Non-pigmented ciliary epithelial cell (primary cell): ENCODE results near the gene RRAD.

Experiments
- DNase-seq: peaks from one replicate; pipeline ENCODE4 v3.0.0-alpha.2; 2010; ENCODE audit warnings: low read depth

The RRAD gene

GRCh38 chr16:66917741-66918140, 7.6 kb downstream of the RRAD start:
- no peak for DNase-seq

GRCh38 chr16:66916518-66916917, 8.8 kb downstream of the RRAD start:
- no peak for DNase-seq

GRCh38 chr16:66915041-66915440, 10.3 kb downstream of the RRAD start:
- no peak for DNase-seq

- no peak for DNase-seq
Observed at GRCh38 chr16:66914541-66914940, 10.8 kb downstream of the RRAD start.

- no peak for DNase-seq
Observed at GRCh38 chr16:66913711-66914110, 11.6 kb downstream of the RRAD start.

GRCh38 chr16:66913081-66913480, 12.3 kb downstream of the RRAD start:
- no peak for DNase-seq

GRCh38 chr16:66911801-66912200, 13.5 kb downstream of the RRAD start:
- no peak for DNase-seq

- DNase-seq = no peak
Observed at GRCh38 chr16:66911112-66911511, 14.2 kb downstream of the RRAD start.

GRCh38 chr16:66910175-66910940, 15.0 kb downstream of the RRAD start:
- DNase-seq = no peak

GRCh38 chr16:66908762-66909559, 16.4 kb downstream of the RRAD start:
- DNase-seq = no peak

GRCh38 chr16:66908116-66908515, 17.2 kb downstream of the RRAD start:
- no peak for DNase-seq

GRCh38 chr16:66906916-66907836, 18.2 kb downstream of the RRAD start:
- DNase-seq = no peak

GRCh38 chr16:66905633-66906539, 19.4 kb downstream of the RRAD start:
- DNase-seq = no peak

- DNase-seq = no peak
Observed at GRCh38 chr16:66904846-66905632, 20.3 kb downstream of the RRAD start.

- DNase-seq = no peak
Observed at GRCh38 chr16:66904428-66904845, 20.9 kb downstream of the RRAD start.

GRCh38 chr16:66903544-66904427, 21.5 kb downstream of the RRAD start:
- DNase-seq = no peak

GRCh38 chr16:66902648-66903543, 22.4 kb downstream of the RRAD start:
- DNase-seq = no peak

GRCh38 chr16:66901626-66902025, 23.7 kb downstream of the RRAD start:
- no peak for DNase-seq
